Fibroblast of pulmonary artery (primary cell): ENCODE data around the gene GRIK4.

ENCODE experiments used
- DNase-seq: peaks from one replicate; pipeline ENCODE4 v3.0.0-alpha.2; 2010; ENCODE audit warnings: low read depth
- H3K4me3 ChIP-seq: replicated peaks from 2 replicates; pipeline ENCODE4 v1.5.1; 2011; ENCODE audit warnings: low read depth, mild to moderate bottlenecking, control low read depth, low read length, moderate library complexity
- TF ChIP-seq, protein P1 (sequence below): IDR thresholded peaks from 2 replicates; pipeline ENCODE4 v1.5.1; 2011; ENCODE audit warnings: mild to moderate bottlenecking, control low read depth, low read length, inconsistent platforms; ENCODE audit errors: missing control alignments

Gene GRIK4

GRCh38 chr11:120816711-120817110 is 305.2 kb downstream of the GRIK4 start:
- H3K4me3 ChIP-seq, result no peak overlapping the region
- TF ChIP-seq, protein P1, sequence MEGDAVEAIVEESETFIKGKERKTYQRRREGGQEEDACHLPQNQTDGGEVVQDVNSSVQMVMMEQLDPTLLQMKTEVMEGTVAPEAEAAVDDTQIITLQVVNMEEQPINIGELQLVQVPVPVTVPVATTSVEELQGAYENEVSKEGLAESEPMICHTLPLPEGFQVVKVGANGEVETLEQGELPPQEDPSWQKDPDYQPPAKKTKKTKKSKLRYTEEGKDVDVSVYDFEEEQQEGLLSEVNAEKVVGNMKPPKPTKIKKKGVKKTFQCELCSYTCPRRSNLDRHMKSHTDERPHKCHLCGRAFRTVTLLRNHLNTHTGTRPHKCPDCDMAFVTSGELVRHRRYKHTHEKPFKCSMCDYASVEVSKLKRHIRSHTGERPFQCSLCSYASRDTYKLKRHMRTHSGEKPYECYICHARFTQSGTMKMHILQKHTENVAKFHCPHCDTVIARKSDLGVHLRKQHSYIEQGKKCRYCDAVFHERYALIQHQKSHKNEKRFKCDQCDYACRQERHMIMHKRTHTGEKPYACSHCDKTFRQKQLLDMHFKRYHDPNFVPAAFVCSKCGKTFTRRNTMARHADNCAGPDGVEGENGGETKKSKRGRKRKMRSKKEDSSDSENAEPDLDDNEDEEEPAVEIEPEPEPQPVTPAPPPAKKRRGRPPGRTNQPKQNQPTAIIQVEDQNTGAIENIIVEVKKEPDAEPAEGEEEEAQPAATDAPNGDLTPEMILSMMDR, result no peak
- DNase-seq, result no peak

- TF ChIP-seq, protein P1, result no peak
- DNase-seq, result no peak
- no peak overlapping the region for H3K4me3 ChIP-seq
Observed at GRCh38 chr11:120817158-120817557, 305.6 kb downstream of the GRIK4 start.

- no peak for DNase-seq
- H3K4me3 ChIP-seq, result no peak overlapping the region
- TF ChIP-seq, protein P1, result no peak
Observed at GRCh38 chr11:120818097-120818496, 306.5 kb downstream of the GRIK4 start.

DNA sequence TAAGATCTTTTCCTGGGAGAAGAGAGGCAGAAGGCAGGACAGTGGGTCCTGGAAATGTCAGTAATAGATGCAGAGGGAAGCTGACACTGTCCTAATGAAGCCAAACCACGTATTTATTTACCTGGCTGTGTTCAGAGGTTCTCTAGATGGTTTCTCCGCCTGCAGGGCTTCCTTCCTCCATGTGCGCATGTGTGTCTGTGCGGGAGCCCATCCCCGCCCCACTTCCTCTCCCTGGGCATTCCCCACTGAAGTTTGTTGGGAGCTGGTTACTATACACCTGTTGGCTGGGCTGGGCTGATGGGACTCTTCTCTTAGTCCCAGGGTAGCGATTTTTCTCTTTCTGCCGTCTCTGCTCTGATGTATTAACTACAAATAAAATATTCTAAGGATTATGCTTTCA is 307.5 kb downstream of the GRIK4 start:
- no peak for DNase-seq
- no peak overlapping the region for H3K4me3 ChIP-seq
- TF ChIP-seq, protein P1, result no peak

GRCh38 chr11:120819437-120820365 is 308.2 kb downstream of the GRIK4 start:
- DNase-seq, result no peak
- TF ChIP-seq, protein P1, result no peak

DNA sequence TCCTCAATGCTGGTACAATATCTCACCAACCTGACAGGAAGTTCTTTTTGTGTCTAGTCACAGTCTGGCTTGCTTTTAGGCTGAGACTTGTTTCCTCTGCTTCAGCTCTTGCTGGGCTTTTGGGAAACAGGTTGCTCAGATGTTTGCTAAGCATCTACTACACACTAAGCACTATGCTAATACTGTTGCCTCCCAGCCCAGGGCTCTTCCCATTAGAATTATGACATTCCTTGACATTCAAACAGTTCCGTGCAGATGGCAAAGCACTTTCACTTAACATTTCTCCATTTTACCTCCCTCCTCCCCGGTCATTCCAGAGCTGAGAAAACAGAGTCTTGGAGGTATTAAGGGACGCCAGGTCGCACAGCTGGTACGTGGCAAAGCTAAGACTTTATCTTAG is 311.6 kb downstream of the GRIK4 start:
- DNase-seq, result no peak
- TF ChIP-seq, protein P1, result no peak
- H3K4me3 ChIP-seq, result no peak overlapping the region

More at GRCh38 chr11:120819437-120820365, 308.2 kb downstream of the GRIK4 start:
- H3K4me3 ChIP-seq, result no peak overlapping the region
